GM12878 (cell line): Measurements from ENCODE around the gene SLC35E2B.

ENCODE experiments used
- NFXL1 ChIP-seq: fragments of 450-650 bp; IDR thresholded peaks from 2 replicates; pipeline ENCODE4 v1.6.1; 2017; ENCODE audit warnings: antibody characterized with exemption, mild to moderate bottlenecking, borderline replicate concordance
- TCF7 ChIP-seq: IDR thresholded peaks from 2 replicates; pipeline ENCODE4 v1.6.1; 2014; ENCODE audit warnings: antibody characterized with exemption, borderline replicate concordance

DNA sequence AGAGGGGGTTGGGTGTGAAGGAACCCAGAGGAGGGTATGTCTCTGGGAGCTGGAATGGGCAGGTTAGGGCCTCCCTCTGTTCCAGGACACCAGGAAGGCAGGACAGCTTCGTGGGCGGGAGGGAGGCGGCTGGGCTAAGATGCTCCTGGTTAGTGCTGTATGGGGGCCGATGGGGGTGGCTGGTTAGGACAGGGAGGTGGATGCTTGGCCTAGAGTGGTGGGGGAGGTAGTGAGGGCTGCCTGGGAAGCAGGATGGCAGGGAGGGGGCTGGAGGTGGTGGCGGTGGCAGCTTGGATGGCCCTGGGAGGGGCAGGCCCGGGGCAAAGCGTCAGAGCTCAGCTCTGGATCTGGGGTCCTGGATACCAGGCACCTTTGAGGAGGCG is 66.8 kb downstream of the SLC35E2B start:
- TF ChIP-seq TCF7, result no peak
- no peak for TF ChIP-seq NFXL1
